Astrocyte (in vitro differentiated cells and primary cell): Measurements from ENCODE around the gene PKP1. TPM values are rescaled to one million over a fixed set of nuclear protein-coding genes. Genes with fewer than 3 reads are reported as not detected.

Source experiments
- DNase-seq: peaks from one replicate; pipeline ENCODE4 v3.0.0-alpha.2; 2010; ENCODE audit warnings: low read depth
- FAIRE-seq: peaks from 2 replicates; lab custom pipeline; 2011; peaks lifted over from hg19 to GRCh38; lab: Jason Lieb, UNC
- H2AFZ ChIP-seq: 2 replicates; pipeline ENCODE4 v1.6.0; 2012; ENCODE audit warnings: low read depth, low read length, inconsistent platforms
- H3K27ac ChIP-seq: 2 replicates; pipeline ENCODE4 v1.5.1; 2011; ENCODE audit warnings: low read depth, low read length, inconsistent platforms
- H3K27me3 ChIP-seq: 2 replicates; pipeline ENCODE4 v1.6.0; 2011; ENCODE audit warnings: low read length, inconsistent platforms; ENCODE audit not compliant: insufficient read depth
- H3K36me3 ChIP-seq: 2 replicates; pipeline ENCODE4 v1.5.1; 2011; ENCODE audit warnings: low read length, inconsistent platforms; ENCODE audit not compliant: insufficient read depth
- H3K4me1 ChIP-seq: 2 replicates; pipeline ENCODE4 v1.5.1; 2011; ENCODE audit warnings: low read length, inconsistent platforms; ENCODE audit not compliant: insufficient read depth
- H3K4me2 ChIP-seq: 2 replicates; pipeline ENCODE4 v1.6.0; 2012; ENCODE audit warnings: low read length, inconsistent platforms
- H3K4me3 ChIP-seq: 2 replicates; pipeline ENCODE4 v1.5.1; 2011; ENCODE audit warnings: low read depth, mild to moderate bottlenecking, low read length, inconsistent platforms; ENCODE audit not compliant: insufficient read depth
- H3K79me2 ChIP-seq: 2 replicates; pipeline ENCODE4 v1.6.0; 2012; ENCODE audit warnings: mild to moderate bottlenecking, low read length, inconsistent platforms; ENCODE audit not compliant: insufficient read depth
- H3K9ac ChIP-seq: 2 replicates; pipeline ENCODE4 v1.6.0; 2012; ENCODE audit warnings: mild to moderate bottlenecking, low read length, inconsistent platforms
- H3K9me3 ChIP-seq: 2 replicates; pipeline ENCODE4 v1.5.1; 2012; ENCODE audit warnings: low read depth, mild to moderate bottlenecking, low read length, inconsistent platforms; ENCODE audit not compliant: insufficient read depth
- H4K20me1 ChIP-seq: 2 replicates; pipeline ENCODE4 v1.6.0; 2012; ENCODE audit warnings: low read length, inconsistent platforms; ENCODE audit not compliant: insufficient read depth
- H3K27ac Mint-ChIP-seq: one replicate; pipeline ENCODE4 v1.8.0; 2021; ENCODE audit warnings: mild to moderate bottlenecking, mixed read lengths; ENCODE audit not compliant: unreplicated experiment
- H3K27me3 Mint-ChIP-seq: one replicate; pipeline ENCODE4 v1.8.0; 2021; ENCODE audit warnings: low read depth, mixed read lengths; ENCODE audit not compliant: unreplicated experiment
- H3K36me3 Mint-ChIP-seq: one replicate; pipeline ENCODE4 v1.8.0; 2021; ENCODE audit warnings: low read depth, mixed read lengths; ENCODE audit not compliant: unreplicated experiment
- H3K4me1 Mint-ChIP-seq: one replicate; pipeline ENCODE4 v1.8.0; 2021; ENCODE audit warnings: low read depth, mixed read lengths; ENCODE audit not compliant: unreplicated experiment
- H3K4me3 Mint-ChIP-seq: one replicate; pipeline ENCODE4 v1.8.0; 2021; ENCODE audit warnings: mild to moderate bottlenecking, moderate library complexity, mixed read lengths; ENCODE audit not compliant: unreplicated experiment
- H3K9me3 Mint-ChIP-seq: one replicate; pipeline ENCODE4 v1.8.0; 2021; ENCODE audit warnings: mild to moderate bottlenecking, mixed read lengths; ENCODE audit not compliant: unreplicated experiment
- CTCF ChIP-seq: IDR thresholded peaks from 2 replicates; pipeline ENCODE4 v1.5.1; 2011; ENCODE audit warnings: low read depth, mild to moderate bottlenecking, inconsistent platforms, low read length, moderate library complexity; ENCODE audit not compliant: insufficient read depth
- EZH2 ChIP-seq: IDR thresholded peaks from 2 replicates; pipeline ENCODE4 v1.6.1; 2012; ENCODE audit warnings: mild to moderate bottlenecking, low read length, inconsistent platforms; ENCODE audit not compliant: insufficient read depth
- total RNA-seq: library from RNA; stranded (reverse); gene quantifications from 2 replicates; pipeline ENCODE4 v1.2.1, GENCODE V29; 2021

PKP1 gene
- total RNA-seq, 1 donor from 2014 or later = 0.07 TPM

GRCh38 chr1:201311356-201312011, 28.2 kb downstream of the PKP1 start:
- Histone ChIP-seq H3K4me3 (no peak overlapping the region), H3K4me2 (no peak overlapping the region), H4K20me1 (no peaks in the 10 kb centered on the region), H3K4me1 (peaks cover 9% of the 10 kb centered on the region), H3K9ac (no peak overlapping the region), H3K79me2 (no peaks in the 10 kb centered on the region), H3K36me3 (no peaks in the 10 kb centered on the region), H3K27me3 (peaks cover 15% of the 10 kb centered on the region), H3K9me3 (no peaks in the 10 kb centered on the region), H3K27ac (no peak overlapping the region), H2AFZ (no peak overlapping the region)
- no peak for DNase-seq
- no peak overlapping the region for H3K4me3 Mint-ChIP-seq
- peaks cover 3% of the 10 kb centered on the region for H3K9me3 Mint-ChIP-seq
- peak overlapping the region; percentile 26 for H3K27ac Mint-ChIP-seq
- H3K27me3 Mint-ChIP-seq = peaks cover 27% of the 10 kb centered on the region
- no peak for FAIRE-seq
- H3K4me1 Mint-ChIP-seq = peaks cover 28% of the 10 kb centered on the region
- no peaks in the 10 kb centered on the region for H3K36me3 Mint-ChIP-seq
- TF ChIP-seq CTCF (no peak), EZH2 (no peak)

- Mint-ChIP-seq H3K27ac (no peak overlapping the region), H3K4me3 (no peak overlapping the region), H3K4me1 (peaks cover 28% of the 10 kb centered on the region), H3K36me3 (no peaks in the 10 kb centered on the region), H3K27me3 (peaks cover 33% of the 10 kb centered on the region), H3K9me3 (peaks cover 5% of the 10 kb centered on the region)
- Histone ChIP-seq H3K27ac (no peak overlapping the region), H2AFZ (no peak overlapping the region), H3K36me3 (no peaks in the 10 kb centered on the region), H4K20me1 (no peaks in the 10 kb centered on the region), H3K9me3 (no peaks in the 10 kb centered on the region), H3K4me2 (no peak overlapping the region), H3K4me3 (no peak overlapping the region), H3K9ac (no peak overlapping the region), H3K79me2 (no peaks in the 10 kb centered on the region), H3K4me1 (peaks cover 9% of the 10 kb centered on the region), H3K27me3 (peaks cover 15% of the 10 kb centered on the region)
- FAIRE-seq (no peak), DNase-seq (no peak)
- no peak for TF ChIP-seq CTCF
- no peak for TF ChIP-seq EZH2
These were observed 29.0 kb downstream of the PKP1 start for GRCh38 chr1:201312298-201312697.

- H3K27me3 ChIP-seq = peaks cover 14% of the 10 kb centered on the region
- no peak overlapping the region for H3K27ac ChIP-seq
- H3K4me2 ChIP-seq = no peak overlapping the region
- H3K4me1 Mint-ChIP-seq = peaks cover 28% of the 10 kb centered on the region
- no peak overlapping the region for H3K4me3 Mint-ChIP-seq
- H3K27ac Mint-ChIP-seq = no peak overlapping the region
- no peak overlapping the region for H3K4me3 ChIP-seq
- peaks cover 5% of the 10 kb centered on the region for H3K9me3 Mint-ChIP-seq
- H2AFZ ChIP-seq = no peak overlapping the region
- no peak for DNase-seq
- no peak overlapping the region for H3K9ac ChIP-seq
- H3K36me3 ChIP-seq = no peaks in the 10 kb centered on the region
- TF ChIP-seq CTCF (no peak), EZH2 (no peak)
- H3K79me2 ChIP-seq = no peaks in the 10 kb centered on the region
- no peak for FAIRE-seq
- no peaks in the 10 kb centered on the region for H4K20me1 ChIP-seq
- peaks cover 37% of the 10 kb centered on the region for H3K27me3 Mint-ChIP-seq
- H3K9me3 ChIP-seq = no peaks in the 10 kb centered on the region
- peaks cover 9% of the 10 kb centered on the region for H3K4me1 ChIP-seq
- no peaks in the 10 kb centered on the region for H3K36me3 Mint-ChIP-seq
These were observed 29.8 kb downstream of the PKP1 start for GRCh38 chr1:201313086-201313485.
